SU-DHL-6 (cell line): Measurements from ENCODE around the gene DOCK8.

ENCODE experiments used
- EZH2phosphoT487 ChIP-seq: fragments of 200-600 bp; sonication (generic), shearing (Covaris generic); conservative IDR thresholded peaks from 2 replicates; pipeline ENCODE4 v1.6.1; 2018; ENCODE audit warnings: mild to moderate bottlenecking, antibody characterized with exemption, low read length, moderate library complexity, mixed read lengths
- TF ChIP-seq, protein P1 (sequence below): fragments of 200-600 bp; sonication (generic); IDR thresholded peaks from one replicate; pipeline ENCODE4 v1.5.1; 2017; ENCODE audit warnings: antibody characterized with exemption, mild to moderate bottlenecking, low read length, moderate library complexity; ENCODE audit not compliant: insufficient read depth, poor library complexity, severe bottlenecking

DNA sequence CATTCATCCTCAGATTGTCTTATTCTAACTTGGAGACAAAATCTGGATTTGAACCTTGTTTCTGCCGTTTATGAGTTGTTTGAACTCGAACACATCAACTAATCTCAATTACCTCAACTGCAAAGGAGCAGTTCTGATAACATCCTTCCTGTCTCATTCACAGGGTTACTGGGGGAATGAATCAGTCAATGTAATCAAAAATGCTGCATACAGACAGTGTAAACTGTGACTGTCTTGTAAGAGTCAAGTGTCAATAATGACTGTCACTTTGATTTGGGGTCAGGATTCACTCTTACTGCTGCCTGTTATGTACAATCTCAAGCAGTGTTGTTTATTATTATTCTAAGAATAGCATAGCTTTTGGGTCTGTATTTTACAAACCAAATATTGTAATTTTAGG is 273.8 kb downstream of the DOCK8 start:
- TF ChIP-seq, protein P1, sequence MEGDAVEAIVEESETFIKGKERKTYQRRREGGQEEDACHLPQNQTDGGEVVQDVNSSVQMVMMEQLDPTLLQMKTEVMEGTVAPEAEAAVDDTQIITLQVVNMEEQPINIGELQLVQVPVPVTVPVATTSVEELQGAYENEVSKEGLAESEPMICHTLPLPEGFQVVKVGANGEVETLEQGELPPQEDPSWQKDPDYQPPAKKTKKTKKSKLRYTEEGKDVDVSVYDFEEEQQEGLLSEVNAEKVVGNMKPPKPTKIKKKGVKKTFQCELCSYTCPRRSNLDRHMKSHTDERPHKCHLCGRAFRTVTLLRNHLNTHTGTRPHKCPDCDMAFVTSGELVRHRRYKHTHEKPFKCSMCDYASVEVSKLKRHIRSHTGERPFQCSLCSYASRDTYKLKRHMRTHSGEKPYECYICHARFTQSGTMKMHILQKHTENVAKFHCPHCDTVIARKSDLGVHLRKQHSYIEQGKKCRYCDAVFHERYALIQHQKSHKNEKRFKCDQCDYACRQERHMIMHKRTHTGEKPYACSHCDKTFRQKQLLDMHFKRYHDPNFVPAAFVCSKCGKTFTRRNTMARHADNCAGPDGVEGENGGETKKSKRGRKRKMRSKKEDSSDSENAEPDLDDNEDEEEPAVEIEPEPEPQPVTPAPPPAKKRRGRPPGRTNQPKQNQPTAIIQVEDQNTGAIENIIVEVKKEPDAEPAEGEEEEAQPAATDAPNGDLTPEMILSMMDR, result no peak
- no peak for TF ChIP-seq EZH2phosphoT487
